NT2/D1 (cell line): ENCODE measurements around the gene ANKRD53.

Experiments used
- SUZ12 ChIP-seq: IDR thresholded peaks from 2 replicates; pipeline ENCODE4 v1.6.1; 2011; ENCODE audit not compliant: insufficient read length, insufficient read depth; ENCODE audit errors: extremely low read depth
- YY1 ChIP-seq: IDR thresholded peaks from 2 replicates; pipeline ENCODE4 v1.6.1; 2011; ENCODE audit not compliant: insufficient read length, insufficient read depth
- ZNF274 ChIP-seq: IDR thresholded peaks from 2 replicates; pipeline ENCODE4 v1.6.1; 2011; ENCODE audit warnings: mild to moderate bottlenecking, low read depth, low read length

GRCh38 chr2:70991142-70991541 is 12.7 kb downstream of the ANKRD53 start:
- TF ChIP-seq YY1, result no peak
- TF ChIP-seq ZNF274, result no peak
- TF ChIP-seq SUZ12, result no peak
